Putamen (tissue), 1 donor: ENCODE results near the gene GABBR2.

Experiments
- DNase-seq: peaks from one replicate; pipeline ENCODE4 v3.0.0-alpha.2; 2016; ENCODE audit warnings: low spot score

The GABBR2 gene

DNA sequence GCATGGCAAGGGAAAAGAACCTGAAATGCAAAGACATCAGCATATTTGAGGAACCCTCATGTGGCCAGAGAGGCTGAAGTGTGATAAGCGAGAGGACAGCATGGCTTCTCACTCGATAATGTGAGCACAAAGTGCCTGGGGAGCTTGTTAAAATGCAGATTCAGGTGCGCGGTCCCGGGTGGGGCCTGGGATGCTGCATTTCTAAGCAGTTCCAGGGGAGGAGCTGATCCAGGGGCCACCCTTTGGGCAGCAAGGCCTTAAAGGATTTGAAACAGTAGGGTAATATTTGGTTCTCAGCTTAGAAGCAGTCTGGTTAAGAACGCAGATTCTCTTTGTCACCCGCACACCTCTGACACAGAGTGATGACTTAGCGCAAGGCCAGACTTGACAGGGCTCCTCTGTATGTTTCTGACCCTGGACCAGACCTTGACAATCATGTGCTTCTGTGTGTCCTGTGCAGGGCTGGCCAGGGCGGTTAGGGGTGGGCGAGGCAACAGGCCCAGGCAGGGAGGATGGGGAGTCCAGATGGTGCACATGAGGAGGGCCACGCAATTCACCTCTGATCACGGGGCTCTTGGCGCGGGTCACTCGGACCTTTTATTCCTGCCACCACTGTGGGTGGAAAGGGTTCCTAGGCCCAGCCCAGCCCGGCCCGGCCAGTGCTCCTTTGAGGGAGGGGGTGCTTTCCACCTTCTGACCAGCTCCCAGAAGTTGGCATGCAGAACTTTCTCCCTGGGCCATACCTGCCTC lies 390.5 kb downstream of the GABBR2 start:
- DNase-seq = no peak

DNA sequence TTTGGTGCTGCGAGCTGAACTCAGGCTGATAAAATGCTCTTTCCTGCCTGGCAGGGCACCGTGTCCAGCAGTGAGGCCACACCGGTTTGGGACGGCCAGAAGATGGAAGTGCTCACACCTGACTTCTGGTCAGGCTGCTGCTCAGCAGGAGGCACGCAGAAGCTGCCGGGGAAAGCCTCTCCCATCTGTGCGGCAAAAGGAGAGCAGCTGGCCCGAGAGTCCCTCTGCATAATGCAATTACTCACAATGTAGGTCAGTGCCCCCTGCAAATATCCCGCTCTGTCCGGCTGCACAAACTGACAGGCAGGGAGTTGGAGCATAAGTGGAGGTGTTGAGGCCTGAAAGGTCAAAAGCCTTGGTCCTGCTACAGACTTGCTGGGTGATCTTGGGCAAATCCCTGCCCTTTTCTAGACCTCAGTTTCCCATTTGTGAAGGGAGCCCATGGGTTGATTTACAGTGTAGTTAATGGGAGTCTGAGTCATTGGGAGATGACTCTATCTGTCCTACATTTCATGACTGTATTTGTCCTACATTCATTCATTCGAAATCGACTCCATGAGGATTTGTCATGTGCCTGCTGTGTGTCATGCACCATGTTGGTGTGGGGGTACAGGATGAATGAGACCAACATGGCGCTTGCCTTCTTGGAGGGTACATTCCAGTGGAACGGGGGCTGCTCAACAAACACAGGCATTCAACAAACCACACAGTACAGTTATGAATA lies 391.4 kb downstream of the GABBR2 start:
- no peak for DNase-seq

DNA sequence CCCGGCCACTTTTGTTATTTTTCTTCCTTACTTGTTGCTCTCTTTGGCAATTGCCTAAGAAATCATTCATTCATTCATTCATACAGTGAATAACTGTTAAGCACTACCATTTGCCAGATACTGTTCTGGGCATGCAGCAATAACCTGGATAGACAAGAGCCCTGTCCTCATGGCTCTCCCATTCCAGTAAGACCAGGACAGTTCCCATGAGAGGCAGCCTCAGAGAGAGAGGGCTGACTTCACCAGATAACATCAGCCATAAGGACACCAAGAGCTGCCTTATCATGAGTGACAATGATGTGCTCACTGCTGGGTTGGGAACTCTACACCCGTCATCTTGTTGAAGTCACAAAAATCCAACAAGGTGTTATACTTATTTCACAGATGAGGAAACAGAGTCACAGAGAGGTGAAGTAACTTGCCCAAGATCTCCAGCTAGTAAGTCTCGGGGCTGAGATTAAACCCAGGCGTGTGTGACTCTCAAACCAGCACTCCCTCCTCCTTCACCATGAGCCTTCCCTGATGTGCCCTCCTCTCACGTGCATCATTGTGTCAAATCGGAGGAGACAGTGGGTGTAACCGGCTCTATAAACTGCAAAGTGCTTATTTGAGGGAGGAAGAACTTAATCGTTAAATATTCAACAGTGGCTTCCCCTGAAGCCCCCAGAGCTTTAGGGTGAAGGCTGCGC lies 392.1 kb downstream of the GABBR2 start:
- no peak for DNase-seq

DNA sequence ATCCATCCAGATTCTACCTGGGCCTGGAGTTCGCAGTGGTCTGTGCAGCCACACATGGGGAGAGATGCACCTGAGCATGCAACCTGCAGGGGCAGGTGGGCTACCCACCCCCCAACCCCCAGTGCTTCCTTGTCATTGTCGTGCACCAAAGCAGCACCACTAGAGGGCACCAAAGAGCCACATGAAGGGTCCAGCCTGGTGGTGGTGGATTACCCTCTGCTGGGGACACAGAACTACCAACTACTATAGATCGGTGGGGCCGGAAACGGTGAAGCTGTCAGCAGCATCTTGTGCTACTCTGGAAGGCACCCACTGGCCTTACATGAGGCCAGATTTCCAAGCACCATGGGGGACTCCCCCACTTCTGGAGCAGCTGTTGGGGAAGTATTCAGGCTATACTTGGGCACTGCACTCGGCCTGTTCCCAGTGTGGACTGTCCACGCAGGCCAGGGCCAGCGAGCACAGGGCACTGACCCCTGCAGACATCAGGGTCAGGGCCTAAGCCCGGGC lies 393.1 kb downstream of the GABBR2 start:
- DNase-seq = peak; percentile 50

- no peak for DNase-seq
These were observed 393.7 kb downstream of the GABBR2 start for GRCh38 chr9:98315067-98315453.

DNA sequence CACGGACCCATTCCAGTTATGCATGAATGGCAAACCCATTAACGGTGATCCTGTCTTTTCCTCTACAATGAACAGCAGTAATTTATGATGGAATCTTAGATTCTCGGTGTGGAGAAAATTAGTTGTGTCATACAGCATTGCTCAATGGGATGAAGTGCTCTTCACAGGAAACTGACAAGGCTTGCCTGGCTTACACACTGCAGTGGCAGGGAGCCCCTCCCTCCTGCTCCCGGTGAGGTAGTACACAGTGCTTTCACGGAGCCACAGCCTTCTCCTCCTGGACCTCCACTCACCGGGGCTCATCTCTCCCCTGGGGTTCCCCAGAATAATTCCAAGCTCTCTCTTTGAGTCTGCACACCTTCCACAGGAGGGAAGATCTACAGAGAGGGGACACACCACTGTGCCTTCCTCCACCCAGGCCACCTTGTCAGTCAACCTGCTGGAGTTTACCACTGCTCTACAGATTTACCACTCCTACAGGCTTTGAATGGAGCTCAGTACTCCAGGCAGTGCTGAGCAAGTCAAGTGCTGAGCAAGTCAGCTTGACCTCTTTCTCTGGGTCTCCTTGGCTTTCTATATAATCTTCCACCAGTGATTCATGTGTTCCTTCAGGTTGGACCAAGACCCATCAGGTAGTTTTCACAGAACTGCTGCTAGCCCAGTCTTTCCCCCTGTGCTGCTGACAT lies 394.2 kb downstream of the GABBR2 start:
- DNase-seq = no peak

GRCh38 chr9:98312365-98312764 lies 396.4 kb downstream of the GABBR2 start:
- DNase-seq = no peak

DNA sequence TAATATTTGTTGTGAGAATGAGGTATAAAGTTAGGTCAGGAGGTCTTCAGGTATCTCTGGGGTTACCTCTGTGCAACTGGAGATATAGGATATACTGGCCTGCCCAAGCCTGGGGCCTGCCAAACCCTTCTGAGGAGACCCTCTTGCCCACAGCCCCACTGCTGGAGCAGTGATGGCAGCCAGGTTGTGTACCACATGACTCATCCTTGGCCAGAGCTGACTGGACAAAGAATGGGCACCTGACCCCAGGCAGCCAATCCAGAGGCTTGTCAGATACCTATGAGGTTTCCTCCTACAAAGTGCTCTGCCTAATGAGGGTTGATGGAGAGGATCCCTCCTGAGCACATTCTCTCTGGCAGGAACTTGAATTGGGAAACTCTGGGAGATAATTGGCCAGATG lies 397.2 kb downstream of the GABBR2 start:
- no peak for DNase-seq

GRCh38 chr9:98310752-98311392 lies 397.9 kb downstream of the GABBR2 start:
- DNase-seq = no peak

DNA sequence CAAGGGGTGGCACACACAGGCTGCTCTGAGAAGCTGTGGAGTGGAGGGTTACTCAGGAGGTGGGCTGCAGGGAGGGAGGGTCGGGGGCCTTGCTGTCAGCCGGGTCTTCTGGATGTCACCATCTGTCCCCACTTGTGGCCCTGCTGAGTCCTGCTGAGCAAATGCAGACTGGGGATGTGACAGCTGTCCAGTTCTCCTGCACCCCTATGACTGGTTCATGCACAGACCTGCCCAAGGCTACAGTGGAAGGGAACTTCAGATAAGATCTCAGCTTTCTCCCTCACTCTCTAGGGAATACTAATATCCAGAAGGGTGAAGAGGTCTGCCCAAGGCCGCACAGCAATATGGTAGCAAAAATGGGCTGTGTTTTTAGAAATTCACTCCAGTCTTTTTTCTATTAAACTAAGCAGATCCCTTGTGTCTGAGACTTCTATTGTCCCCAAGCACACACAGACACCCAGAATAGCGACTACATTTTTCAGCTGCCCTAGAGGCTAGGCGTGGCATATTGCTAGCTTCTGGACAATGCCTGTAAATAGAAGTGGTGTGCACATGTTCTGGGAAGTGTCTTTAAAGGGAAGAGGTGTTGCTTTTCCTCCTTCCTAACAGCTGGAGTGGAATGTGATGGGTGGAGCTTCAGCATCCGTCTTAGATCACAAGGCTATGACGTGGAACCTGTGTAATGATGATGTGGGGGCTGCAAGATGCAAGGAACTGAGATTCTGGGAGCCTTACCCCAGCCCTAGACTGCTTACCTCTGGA lies 402.2 kb downstream of the GABBR2 start:
- DNase-seq = no peak

- no peak for DNase-seq
These were observed 404.4 kb downstream of the GABBR2 start for GRCh38 chr9:98304381-98304780.

- DNase-seq = no peak
These were observed 405.1 kb downstream of the GABBR2 start for GRCh38 chr9:98303633-98304125.

DNA sequence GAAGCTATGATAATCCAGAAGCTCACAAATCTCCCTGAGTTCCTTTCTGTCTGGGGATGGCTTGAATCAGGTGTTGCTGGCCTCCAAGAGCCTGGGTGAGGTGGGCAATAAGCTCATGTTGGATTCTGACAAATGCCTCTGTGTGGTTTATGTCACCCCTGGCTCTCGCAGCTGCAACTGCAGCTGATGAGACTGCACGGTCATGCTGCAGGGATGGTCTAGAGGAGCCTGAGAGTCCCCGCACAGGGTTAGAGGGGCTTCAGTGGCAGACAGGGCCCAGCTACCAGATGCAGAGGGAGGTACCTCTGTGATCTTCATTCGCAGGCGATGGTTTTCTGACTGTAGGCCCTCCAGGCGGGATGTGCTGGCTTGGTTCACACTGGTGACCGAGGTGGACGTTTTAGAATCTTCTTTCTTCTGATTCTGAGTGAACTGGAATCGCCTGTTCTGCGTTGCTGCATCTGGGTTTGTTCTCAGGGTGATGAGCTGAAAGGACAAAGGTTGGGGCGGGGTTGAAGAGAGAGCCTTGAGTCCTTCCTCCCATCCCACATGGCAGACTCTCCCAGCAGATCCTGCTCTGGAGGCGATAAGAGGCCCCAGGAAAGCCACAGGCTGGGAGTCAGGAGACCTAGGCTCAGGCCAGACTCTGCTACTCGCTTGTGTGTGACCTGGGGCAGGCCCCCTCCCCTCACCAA lies 405.6 kb downstream of the GABBR2 start:
- DNase-seq = no peak

DNA sequence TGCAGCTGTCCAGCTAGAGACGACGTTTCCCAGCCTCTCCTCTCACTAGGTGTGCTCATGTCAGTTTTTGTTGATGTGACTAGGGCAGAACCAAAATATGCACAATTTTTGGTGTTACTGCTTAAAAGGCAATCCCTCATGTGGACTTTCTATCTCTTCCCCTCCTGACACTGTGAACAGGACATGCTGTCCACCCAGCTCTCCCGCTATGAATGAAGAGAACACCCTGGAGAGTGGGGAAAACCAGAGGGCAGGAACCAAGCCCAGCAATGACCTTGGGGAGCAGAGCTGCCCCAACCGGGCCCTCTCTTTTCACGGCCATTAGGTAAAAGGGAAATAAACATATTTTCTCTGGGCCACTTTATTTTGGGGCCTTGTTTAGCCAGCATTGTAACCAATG lies 406.6 kb downstream of the GABBR2 start:
- DNase-seq = no peak

DNA sequence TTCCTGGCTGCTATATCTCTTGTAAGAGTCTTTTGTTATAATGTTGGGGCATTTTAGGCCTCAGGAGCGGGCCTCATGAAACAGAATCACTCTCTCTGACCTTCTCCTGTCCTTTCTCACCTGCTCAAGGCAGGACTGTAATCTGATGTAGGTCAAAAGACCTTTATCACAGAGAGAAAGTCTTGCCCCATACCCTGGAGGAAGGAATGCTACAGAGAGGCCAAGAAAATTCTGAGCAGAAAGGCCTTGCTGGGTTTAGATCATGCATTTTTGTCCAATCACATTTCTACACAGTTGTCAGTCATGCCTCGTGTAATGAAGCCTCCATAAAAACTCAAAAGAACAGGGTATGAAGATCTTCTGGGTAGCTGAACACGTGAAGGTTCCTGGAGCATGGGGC lies 408.1 kb downstream of the GABBR2 start:
- no peak for DNase-seq

- DNase-seq = no peak
These were observed 410.3 kb downstream of the GABBR2 start for GRCh38 chr9:98298476-98298875.

- no peak for DNase-seq
These were observed 412.9 kb downstream of the GABBR2 start for GRCh38 chr9:98295824-98296223.

- no peak for DNase-seq
These were observed 416.9 kb downstream of the GABBR2 start for GRCh38 chr9:98291820-98292219.

DNA sequence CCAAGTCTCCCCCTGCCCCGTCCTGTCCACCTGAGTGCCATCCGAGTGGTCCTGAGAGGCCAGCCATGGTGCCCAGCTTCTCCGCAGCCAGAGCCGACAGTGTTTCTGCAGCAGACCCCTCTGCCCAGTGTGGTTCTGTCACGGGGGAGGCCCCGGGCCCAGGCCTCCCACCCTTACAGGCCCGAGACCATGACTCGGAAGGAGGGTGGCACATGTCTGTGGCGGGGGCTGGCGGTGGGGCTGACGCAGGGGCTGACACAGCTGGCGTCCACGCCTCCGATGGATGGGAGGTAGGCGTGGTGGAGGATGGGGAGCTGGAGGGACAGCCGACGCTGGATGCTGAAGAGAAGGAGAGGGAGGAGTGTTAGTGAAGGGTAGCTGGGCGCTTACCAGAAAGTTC lies 418.3 kb downstream of the GABBR2 start:
- DNase-seq = no peak

GRCh38 chr9:98289614-98290201 lies 419.0 kb downstream of the GABBR2 start:
- no peak for DNase-seq
